Inferior parietal cortex (tissue), 1 donor: ENCODE data around the gene TTC17.

Experiments
- DNase-seq: peaks from one replicate; pipeline ENCODE4 v3.0.0-alpha.2; 2016; ENCODE audit errors: extremely low spot score

Gene TTC17

DNA sequence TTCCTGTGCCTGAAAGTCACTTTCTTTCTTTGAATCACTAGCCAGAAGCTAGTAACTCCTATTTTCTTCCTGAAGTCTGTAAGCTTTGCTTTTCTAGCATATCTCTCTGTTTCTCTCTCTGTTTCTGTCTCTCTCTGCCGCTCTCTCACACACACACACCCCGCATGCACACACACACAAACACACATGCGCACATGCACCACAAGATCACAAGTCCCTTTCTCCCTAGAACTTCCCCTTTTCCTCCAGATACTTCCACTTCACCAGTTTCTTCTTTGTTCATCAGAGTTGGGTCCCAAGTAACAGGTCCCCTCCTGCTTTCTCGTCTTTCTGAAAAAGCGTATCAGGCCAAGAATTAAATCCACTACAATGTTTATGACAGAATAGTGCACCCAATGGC is 173.3 kb downstream of the TTC17 start:
- DNase-seq, result no peak

DNA sequence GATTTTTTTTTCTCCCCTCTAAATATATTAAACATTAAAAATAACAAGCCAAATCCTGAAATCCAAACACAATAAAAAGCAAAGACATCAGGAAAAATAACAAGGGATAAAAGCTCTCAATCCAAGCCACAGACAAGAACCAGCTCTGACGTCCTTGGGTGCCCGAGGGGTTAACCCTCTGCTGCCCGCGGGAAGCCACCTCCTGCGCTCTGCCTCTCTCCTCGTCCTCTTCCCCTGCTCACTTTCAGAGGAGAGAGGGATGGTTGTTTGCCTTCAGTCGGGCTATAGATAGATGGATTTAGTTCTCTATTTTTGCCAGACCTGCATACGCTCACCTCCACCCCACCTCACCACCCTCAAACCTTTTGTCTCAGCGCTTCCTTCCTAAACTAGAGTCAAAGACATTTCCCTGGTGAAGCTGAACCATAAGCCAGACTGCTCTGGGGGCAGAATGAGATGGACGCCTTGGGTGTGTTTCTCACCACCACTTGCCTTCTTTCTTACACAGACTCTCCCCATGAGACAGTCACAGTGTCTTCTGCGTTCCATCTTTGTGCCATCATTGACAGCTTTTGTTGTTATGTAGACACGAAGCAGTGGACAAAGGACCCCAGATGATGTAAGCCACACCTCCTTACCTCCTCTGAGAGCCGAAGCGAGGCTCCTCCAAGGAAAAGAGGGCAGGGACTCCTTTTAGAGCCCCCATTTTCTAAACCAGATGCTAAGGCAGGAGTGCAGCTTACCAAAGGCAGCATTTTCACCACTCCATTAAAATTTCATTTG is 179.3 kb downstream of the TTC17 start:
- no peak for DNase-seq

DNA sequence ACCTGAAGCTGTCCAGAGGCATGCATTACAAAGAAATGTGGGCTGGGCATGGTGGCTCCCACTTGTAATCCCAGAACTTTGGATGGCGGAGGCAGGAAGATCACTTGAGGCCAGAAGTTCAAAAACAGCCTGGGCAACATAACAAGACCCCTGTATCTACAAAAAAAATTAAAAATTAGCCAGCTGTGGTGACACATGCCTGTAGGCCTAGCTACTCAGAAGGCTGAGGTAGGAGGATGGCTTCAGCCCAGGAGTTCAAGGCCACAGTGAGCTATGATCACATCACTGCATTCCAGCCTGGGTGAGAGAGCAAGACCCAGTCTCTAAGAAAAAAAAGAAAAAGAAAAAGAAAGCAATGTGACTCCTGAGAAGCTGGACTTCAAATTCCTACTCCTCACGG is 183.3 kb downstream of the TTC17 start:
- DNase-seq, result no peak

DNA sequence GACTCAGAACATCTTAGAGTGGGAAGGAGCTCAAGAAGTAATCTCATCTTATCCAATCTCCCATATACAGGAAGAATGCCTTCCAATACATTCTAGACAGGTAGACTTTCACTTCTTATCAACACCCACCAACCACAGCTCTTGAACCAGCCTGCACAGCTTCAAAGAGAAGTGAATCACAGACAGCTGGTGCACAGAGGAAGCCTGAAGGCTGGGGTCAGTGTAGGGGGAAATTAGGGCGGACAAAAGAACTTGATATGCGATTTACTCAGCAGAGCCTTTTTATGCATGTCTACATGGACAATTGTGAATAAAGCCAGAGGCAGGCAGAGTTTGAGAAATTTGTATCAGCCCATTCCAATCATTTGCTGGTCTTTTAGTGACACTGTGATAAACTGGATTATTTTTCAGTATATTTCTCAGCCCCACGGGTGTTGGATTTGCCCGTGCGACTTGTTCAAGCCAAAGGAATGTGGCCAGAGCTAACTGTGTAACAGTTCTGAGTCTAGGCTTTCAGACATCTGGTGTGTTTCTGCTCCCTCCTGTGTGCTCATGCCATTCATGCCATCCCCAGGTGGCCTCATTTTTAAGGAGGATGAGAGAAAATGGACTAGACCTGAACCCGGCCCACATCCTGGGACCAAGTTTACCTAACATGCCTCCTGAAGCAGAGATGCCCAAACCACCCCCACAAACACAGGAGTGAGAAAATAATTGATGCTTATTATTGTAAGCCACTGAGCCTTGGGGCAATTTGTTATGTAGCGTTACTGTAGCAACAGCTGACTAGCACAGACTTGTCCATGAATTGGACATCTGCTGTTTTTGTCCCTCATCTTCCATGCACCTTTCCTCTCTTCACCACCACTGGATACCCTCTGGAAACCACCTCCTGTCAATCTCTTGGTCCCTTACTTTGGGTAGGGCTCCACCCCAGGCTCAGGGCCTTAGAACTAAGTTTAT is 184.3 kb downstream of the TTC17 start:
- no peak for DNase-seq
